ENCODE measurements around the gene DEXI. TPM values are rescaled to one million over a fixed set of nuclear protein-coding genes. Genes with fewer than 3 reads are reported as not detected.
A peak's percentile ranks its signal among the peaks of the same experiment; 100 is the strongest.

The DEXI gene
- total and polyA plus RNA-seq, 2 of the 13 experiments (the other 11 are each of a cell fraction or from before 2014, with no cell fraction given): 51.5 to 70.4 TPM

- TF ChIP-seq, protein P1, sequence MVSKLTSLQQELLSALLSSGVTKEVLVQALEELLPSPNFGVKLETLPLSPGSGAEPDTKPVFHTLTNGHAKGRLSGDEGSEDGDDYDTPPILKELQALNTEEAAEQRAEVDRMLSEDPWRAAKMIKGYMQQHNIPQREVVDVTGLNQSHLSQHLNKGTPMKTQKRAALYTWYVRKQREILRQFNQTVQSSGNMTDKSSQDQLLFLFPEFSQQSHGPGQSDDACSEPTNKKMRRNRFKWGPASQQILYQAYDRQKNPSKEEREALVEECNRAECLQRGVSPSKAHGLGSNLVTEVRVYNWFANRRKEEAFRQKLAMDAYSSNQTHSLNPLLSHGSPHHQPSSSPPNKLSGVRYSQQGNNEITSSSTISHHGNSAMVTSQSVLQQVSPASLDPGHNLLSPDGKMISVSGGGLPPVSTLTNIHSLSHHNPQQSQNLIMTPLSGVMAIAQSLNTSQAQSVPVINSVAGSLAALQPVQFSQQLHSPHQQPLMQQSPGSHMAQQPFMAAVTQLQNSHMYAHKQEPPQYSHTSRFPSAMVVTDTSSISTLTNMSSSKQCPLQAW (CRISPR knock-in tag; IDR thresholded peaks at IDR 0.05): peak; percentile 10; the same call in 1 of the 2 replicates
- TF ChIP-seq KDM5B (CRISPR knock-in tag; IDR thresholded peaks at IDR 0.05; ENCODE audit: borderline replicate concordance): peak; percentile 46; the same call in 1 of the 2 replicates
- TF ChIP-seq ZFX (CRISPR knock-in tag; IDR thresholded peaks at IDR 0.05; ENCODE audit: low read depth): peak; percentile 70
- TF ChIP-seq, protein P2, sequence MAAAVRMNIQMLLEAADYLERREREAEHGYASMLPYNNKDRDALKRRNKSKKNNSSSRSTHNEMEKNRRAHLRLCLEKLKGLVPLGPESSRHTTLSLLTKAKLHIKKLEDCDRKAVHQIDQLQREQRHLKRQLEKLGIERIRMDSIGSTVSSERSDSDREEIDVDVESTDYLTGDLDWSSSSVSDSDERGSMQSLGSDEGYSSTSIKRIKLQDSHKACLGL (CRISPR knock-in tag; IDR thresholded peaks at IDR 0.05): peak; percentile 66; the same call in 1 of the 2 replicates
- peak; percentile 10; the same call in 1 of the 2 replicates for TF ChIP-seq KMT2A (CRISPR knock-in tag; IDR thresholded peaks at IDR 0.05)
- TF ChIP-seq ASH2L (IDR thresholded peaks at IDR 0.05; ENCODE audit: insufficient read length, low read depth, low read length): peak; percentile 69
- 0 out of 2 replicates have a peak, but pooled peaks have one; percentile 26 for TF ChIP-seq MLXIP (CRISPR knock-in tag; IDR thresholded peaks at IDR 0.05; ENCODE audit: borderline replicate concordance)
- TF ChIP-seq MTA1 (CRISPR knock-in tag; IDR thresholded peaks at IDR 0.05; ENCODE audit: borderline replicate concordance): peak; percentile 7; the same call in 1 of the 2 replicates
- TF ChIP-seq ZNF776 (CRISPR knock-in tag; IDR thresholded peaks at IDR 0.05): 0 out of 2 replicates have a peak, but pooled peaks have one; percentile 71
- 0 out of 2 replicates have a peak, but pooled peaks have one; percentile 29 for TF ChIP-seq ZNF782 (CRISPR knock-in tag; IDR thresholded peaks at IDR 0.05; ENCODE audit: borderline replicate concordance)
- TF ChIP-seq, protein P3, sequence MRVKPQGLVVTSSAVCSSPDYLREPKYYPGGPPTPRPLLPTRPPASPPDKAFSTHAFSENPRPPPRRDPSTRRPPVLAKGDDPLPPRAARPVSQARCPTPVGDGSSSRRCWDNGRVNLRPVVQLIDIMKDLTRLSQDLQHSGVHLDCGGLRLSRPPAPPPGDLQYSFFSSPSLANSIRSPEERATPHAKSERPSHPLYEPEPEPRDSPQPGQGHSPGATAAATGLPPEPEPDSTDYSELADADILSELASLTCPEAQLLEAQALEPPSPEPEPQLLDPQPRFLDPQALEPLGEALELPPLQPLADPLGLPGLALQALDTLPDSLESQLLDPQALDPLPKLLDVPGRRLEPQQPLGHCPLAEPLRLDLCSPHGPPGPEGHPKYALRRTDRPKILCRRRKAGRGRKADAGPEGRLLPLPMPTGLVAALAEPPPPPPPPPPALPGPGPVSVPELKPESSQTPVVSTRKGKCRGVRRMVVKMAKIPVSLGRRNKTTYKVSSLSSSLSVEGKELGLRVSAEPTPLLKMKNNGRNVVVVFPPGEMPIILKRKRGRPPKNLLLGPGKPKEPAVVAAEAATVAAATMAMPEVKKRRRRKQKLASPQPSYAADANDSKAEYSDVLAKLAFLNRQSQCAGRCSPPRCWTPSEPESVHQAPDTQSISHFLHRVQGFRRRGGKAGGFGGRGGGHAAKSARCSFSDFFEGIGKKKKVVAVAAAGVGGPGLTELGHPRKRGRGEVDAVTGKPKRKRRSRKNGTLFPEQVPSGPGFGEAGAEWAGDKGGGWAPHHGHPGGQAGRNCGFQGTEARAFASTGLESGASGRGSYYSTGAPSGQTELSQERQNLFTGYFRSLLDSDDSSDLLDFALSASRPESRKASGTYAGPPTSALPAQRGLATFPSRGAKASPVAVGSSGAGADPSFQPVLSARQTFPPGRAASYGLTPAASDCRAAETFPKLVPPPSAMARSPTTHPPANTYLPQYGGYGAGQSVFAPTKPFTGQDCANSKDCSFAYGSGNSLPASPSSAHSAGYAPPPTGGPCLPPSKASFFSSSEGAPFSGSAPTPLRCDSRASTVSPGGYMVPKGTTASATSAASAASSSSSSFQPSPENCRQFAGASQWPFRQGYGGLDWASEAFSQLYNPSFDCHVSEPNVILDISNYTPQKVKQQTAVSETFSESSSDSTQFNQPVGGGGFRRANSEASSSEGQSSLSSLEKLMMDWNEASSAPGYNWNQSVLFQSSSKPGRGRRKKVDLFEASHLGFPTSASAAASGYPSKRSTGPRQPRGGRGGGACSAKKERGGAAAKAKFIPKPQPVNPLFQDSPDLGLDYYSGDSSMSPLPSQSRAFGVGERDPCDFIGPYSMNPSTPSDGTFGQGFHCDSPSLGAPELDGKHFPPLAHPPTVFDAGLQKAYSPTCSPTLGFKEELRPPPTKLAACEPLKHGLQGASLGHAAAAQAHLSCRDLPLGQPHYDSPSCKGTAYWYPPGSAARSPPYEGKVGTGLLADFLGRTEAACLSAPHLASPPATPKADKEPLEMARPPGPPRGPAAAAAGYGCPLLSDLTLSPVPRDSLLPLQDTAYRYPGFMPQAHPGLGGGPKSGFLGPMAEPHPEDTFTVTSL (CRISPR knock-in tag; IDR thresholded peaks at IDR 0.05; ENCODE audit: borderline replicate concordance): 0 out of 2 replicates have a peak, but pooled peaks have one; percentile 25
- 0 out of 2 replicates have a peak, but pooled peaks have one; percentile 14 for TF ChIP-seq ZNF337 (CRISPR knock-in tag; IDR thresholded peaks at IDR 0.05; ENCODE audit: borderline replicate concordance, low read depth)
- TF ChIP-seq SNAPC2 (CRISPR knock-in tag; IDR thresholded peaks at IDR 0.05): peak; percentile 43; the same call in 1 of the 2 replicates
These were observed 325 bp downstream of the DEXI start (continued) for GRCh38 chr16:10941935-10942351.
